Bronchial epithelial cell (primary cell): Measurements from ENCODE around the gene GBA3. TPM values are rescaled to one million over a fixed set of nuclear protein-coding genes. Genes with fewer than 3 reads are reported as not detected.

Experiments
- DNase-seq: peaks from one replicate; pipeline ENCODE4 v3.0.0-alpha.2; 2010; ENCODE audit warnings: low read depth
- FAIRE-seq: peaks from 2 replicates; lab custom pipeline; 2011; peaks lifted over from hg19 to GRCh38; lab: Jason Lieb, UNC
- H3K27me3 ChIP-seq: 2 replicates; pipeline ENCODE4 v1.5.1; 2011; ENCODE audit warnings: low read length; ENCODE audit not compliant: control insufficient read depth, insufficient read depth
- H3K36me3 ChIP-seq: 2 replicates; pipeline ENCODE4 v1.5.1; 2011; ENCODE audit warnings: low read length; ENCODE audit not compliant: control insufficient read depth, insufficient read depth
- H3K4me3 ChIP-seq: 2 replicates; pipeline ENCODE4 v1.5.1; 2011; ENCODE audit warnings: mild to moderate bottlenecking, low read depth, low read length, control low read depth
- total RNA-seq: library from RNA; depleted of rRNA; stranded (reverse); fragments of >200 nt; gene quantifications from 2 replicates; pipeline ENCODE4 v1.2.1, GENCODE V29; 2014
- TF ChIP-seq, protein P1 (sequence below): IDR thresholded peaks from 2 replicates; pipeline ENCODE4 v1.5.1; 2011; ENCODE audit warnings: mild to moderate bottlenecking, moderate library complexity, low read length, control low read depth, inconsistent platforms; ENCODE audit not compliant: insufficient read depth, severe bottlenecking

Gene GBA3
- total RNA-seq, 1 donor from 2014 or later = under 0.01 TPM

DNA sequence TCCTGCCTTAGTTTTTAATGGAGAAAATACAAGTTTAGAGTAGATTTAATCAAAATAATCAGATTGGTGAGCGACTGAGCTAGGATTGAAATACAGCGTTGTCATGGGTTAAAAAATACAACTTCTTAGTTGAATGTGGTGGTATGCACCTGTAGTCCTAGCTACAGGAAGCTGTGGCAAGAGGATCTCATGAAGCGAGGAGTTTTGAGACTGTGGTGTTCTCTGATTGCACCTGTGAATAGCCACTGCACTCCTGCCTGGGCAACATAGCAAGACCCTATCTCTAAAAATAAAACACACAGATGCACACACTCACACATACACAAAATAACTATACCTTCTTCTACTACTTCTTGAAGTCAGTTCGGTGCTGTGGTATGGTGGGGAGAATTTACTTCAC, 19.8 kb upstream of the GBA3 start:
- no peak for FAIRE-seq
- DNase-seq = no peak
- TF ChIP-seq, protein P1, sequence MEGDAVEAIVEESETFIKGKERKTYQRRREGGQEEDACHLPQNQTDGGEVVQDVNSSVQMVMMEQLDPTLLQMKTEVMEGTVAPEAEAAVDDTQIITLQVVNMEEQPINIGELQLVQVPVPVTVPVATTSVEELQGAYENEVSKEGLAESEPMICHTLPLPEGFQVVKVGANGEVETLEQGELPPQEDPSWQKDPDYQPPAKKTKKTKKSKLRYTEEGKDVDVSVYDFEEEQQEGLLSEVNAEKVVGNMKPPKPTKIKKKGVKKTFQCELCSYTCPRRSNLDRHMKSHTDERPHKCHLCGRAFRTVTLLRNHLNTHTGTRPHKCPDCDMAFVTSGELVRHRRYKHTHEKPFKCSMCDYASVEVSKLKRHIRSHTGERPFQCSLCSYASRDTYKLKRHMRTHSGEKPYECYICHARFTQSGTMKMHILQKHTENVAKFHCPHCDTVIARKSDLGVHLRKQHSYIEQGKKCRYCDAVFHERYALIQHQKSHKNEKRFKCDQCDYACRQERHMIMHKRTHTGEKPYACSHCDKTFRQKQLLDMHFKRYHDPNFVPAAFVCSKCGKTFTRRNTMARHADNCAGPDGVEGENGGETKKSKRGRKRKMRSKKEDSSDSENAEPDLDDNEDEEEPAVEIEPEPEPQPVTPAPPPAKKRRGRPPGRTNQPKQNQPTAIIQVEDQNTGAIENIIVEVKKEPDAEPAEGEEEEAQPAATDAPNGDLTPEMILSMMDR = no peak

DNA sequence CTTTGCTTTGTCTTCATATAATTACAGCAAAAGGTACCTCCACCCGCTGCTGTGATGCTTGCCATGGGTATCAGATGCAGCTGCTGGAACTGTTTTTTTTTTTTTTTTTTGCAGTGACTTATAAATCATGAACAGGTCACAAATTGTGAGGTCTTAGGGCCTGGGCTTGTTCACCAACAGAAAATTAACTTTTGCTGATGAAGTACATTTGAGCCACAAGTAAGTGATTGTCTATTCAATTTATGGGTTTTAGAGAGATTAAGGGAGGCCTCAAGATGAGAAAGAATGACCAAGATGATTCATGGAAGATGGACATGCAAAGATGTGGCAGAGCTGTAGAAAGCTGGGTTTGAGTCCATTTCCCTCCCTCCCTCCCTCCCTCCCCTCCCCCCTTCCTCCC, 18.0 kb upstream of the GBA3 start:
- FAIRE-seq (no peak), DNase-seq (no peak)
- no peaks in the 10 kb centered on the region for H3K27me3 ChIP-seq
- no peak overlapping the region for H3K4me3 ChIP-seq
- H3K36me3 ChIP-seq = no peaks in the 10 kb centered on the region
- TF ChIP-seq, protein P1 = no peak

More for the DNA sequence above, 19.8 kb upstream of the GBA3 start:
- no peaks in the 10 kb centered on the region for H3K36me3 ChIP-seq
- H3K27me3 ChIP-seq = no peaks in the 10 kb centered on the region
- no peak overlapping the region for H3K4me3 ChIP-seq

DNA sequence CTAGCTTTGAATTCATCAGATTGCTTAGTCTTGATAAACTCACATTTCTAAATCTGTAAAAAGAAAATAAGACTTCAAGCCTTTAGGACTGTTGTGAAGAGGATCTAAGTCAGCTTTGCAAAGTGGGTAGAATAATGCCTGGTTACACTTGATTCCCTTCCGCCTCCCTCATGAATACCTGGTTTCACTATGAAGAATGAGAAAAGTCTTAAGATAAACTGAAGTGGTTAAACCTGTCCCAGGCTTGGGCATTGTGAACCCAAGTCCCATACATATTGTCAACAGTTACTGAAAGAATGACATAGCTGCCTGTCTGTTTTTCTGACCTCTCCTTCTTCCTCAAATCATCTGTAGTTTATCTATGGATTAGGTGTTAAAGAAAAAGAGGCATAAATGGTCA, 16.7 kb upstream of the GBA3 start:
- H3K4me3 ChIP-seq = no peak overlapping the region
- H3K36me3 ChIP-seq = no peaks in the 10 kb centered on the region
- no peak for DNase-seq
- H3K27me3 ChIP-seq = no peaks in the 10 kb centered on the region
- FAIRE-seq = no peak
- TF ChIP-seq, protein P1 = no peak

DNA sequence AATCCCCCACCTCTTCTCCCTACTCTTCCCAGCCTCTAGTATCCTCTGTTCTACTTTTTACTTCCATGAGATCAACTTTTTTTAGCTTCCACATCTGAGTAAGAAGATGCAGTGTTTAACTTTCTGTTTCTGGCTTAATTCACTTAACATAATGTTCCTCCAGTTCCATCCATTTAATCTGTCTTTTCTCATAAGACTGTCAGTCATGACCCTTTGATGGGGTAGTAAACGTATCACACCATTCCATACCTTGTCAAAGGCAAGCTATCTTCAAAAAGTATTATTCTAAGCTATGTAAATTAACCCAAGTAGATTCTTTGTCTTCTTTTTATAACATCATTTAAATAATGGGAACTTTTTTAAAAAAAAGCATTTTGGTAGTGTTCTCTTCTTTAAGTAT, 15.0 kb upstream of the GBA3 start:
- Histone ChIP-seq H3K36me3 (no peaks in the 10 kb centered on the region), H3K4me3 (no peak overlapping the region), H3K27me3 (no peaks in the 10 kb centered on the region)
- DNase-seq (no peak), FAIRE-seq (no peak)
- TF ChIP-seq, protein P1 = no peak

DNA sequence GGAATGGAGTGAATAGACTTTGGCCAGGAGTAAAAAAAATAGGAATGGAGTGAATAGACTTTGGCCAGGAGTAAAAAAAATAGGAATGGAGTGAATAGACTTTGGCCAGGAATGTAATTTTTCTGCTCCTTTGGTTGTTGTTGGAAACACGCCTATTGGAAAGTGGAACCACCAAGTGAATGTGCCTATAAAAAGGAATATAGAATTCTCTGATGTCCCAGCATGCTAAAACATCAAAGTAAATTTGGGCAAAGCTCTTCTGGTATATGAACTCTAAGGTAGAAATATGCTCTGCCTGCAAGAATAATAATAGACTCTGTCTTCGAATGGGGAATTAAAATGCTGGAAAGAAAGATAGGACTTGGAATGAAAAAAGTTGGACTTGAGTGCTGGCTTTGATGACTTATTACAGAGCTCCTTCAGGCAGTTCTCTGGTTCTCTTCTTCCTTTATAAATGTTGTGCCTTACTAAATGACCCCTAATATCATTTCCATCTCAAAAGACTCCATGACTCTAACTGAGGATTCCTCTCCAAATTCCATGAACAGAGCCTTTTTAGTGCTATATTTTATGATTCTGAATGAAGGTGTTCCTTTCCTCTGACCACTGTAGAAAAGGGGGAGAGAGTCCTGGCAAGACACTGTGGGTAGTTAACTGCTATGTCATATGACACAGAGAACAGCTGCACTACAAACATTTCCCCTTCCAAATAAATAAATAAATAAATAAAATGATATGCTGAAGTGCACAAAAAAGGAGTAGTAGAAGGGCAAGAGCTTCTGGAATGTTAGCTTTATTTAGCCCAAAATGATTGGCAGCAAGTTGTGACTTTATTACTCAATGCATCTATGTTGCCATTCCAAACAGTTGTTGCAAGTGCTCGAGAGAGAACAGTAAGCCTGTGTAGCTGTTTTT, 13.5 kb upstream of the GBA3 start:
- TF ChIP-seq, protein P1 = no peak
- H3K36me3 ChIP-seq = no peaks in the 10 kb centered on the region
- FAIRE-seq = no peak
- H3K27me3 ChIP-seq = no peaks in the 10 kb centered on the region
- DNase-seq = no peak
- H3K4me3 ChIP-seq = no peak overlapping the region
